K562 (cell line): ENCODE data around the gene CRAMP1. TPM values are rescaled to one million over a fixed set of nuclear protein-coding genes. Genes with fewer than 3 reads are reported as not detected.

Source experiments
- ATAC-seq: fragments of 200-7000 bp; cut with Tn5 transposase; 3 replicates; pipeline ENCODE4 v1.9.1; 2020; ENCODE audit warnings: moderate library complexity
- BruUV-seq: library from RNA; stranded (reverse); fragments of 400-500 nt; replicated peaks from 2 replicates; lab custom pipeline; 2021; lab: Mats Ljungman, UMichigan
- CTCF ChIA-PET: fragments of 300-600 bp; formaldehyde crosslinking; extraction: SDS; loops from one replicate; lab custom pipeline; 2021; ENCODE audit warnings: low intra/inter-chr PET ratio; lab: Yijun Ruan, JAX
- POLR2A ChIA-PET: fragments of 300-600, 350-650 bp; sonication (Branson Sonifier 250); formaldehyde crosslinking; extraction: SDS; loops from one replicate; lab custom pipeline; 2021; ENCODE audit warnings: antibody characterized with exemption, inconsistent platforms; lab: Yijun Ruan, JAX
- DNase-seq, 4 experiments: peaks; one replicate each; pipeline versions ENCODE4 v3.0.0 to v3.0.0-alpha.2; 2011 to 2018; ENCODE audit warnings: low spot score in 3 of 4, mixed read lengths in 3 of 4; ENCODE audit errors: extremely low read depth in 1 of 4
- FAIRE-seq: peaks from 2 replicates; lab custom pipeline; 2011; peaks lifted over from hg19 to GRCh38; lab: Jason Lieb, UNC
- H2AFZ ChIP-seq: 2 replicates; pipeline ENCODE4 v1.6.0; 2011; ENCODE audit warnings: low read depth, low read length, control low read depth, inconsistent platforms
- H3K27ac ChIP-seq: fragments of 200-600 bp; 3 replicates; pipeline ENCODE4 v1.8.0; 2011; ENCODE audit warnings: low read depth, mild to moderate bottlenecking, control low read depth, inconsistent platforms, low read length, moderate library complexity, mixed read lengths; ENCODE audit errors: extremely low read depth
- H3K27me3 ChIP-seq, 2 experiments: fragments of 300-600 bp in 1 of 2; 2 replicates in 1 of 2; 3 replicates in 1 of 2; pipeline versions ENCODE4 v1.6.0 to v1.8.0; 2011; ENCODE audit warnings: inconsistent platforms in 2 of 2, low read length in 2 of 2, mild to moderate bottlenecking in 1 of 2, mixed read lengths in 1 of 2, moderate library complexity in 1 of 2; ENCODE audit not compliant: control insufficient read depth in 2 of 2, insufficient read depth in 2 of 2
- H3K36me3 ChIP-seq: fragments of 300-600 bp; 3 replicates; pipeline ENCODE4 v1.8.0; 2011; ENCODE audit warnings: mild to moderate bottlenecking, low read length, inconsistent platforms; ENCODE audit not compliant: control insufficient read depth, insufficient read depth
- H3K4me1 ChIP-seq, 2 experiments: fragments of 200-600 bp in 1 of 2; replicated peaks in 1 of 2; 2 replicates in 1 of 2; 3 replicates in 1 of 2; pipeline versions ENCODE4 v1.5.1 to v1.8.0; 2011; ENCODE audit warnings: inconsistent platforms in 2 of 2, low read length in 2 of 2, mild to moderate bottlenecking in 1 of 2, mixed read lengths in 1 of 2, moderate library complexity in 1 of 2; ENCODE audit not compliant: control insufficient read depth in 2 of 2, insufficient read depth in 2 of 2
- H3K4me2 ChIP-seq: 2 replicates; pipeline ENCODE4 v1.6.1; 2011; ENCODE audit warnings: low read length, control low read depth, inconsistent platforms, mixed read lengths; ENCODE audit not compliant: insufficient read depth
- H3K4me3 ChIP-seq: fragments of 200-600 bp; sonication (generic), shearing (Covaris generic); 2 replicates; pipeline ENCODE4 v1.5.1; 2016; ENCODE audit warnings: control low read depth, inconsistent platforms
- H3K79me2 ChIP-seq: fragments of 200-600 bp; 3 replicates; pipeline ENCODE4 v1.8.0; 2011; ENCODE audit warnings: low read length, inconsistent platforms; ENCODE audit not compliant: control insufficient read depth, insufficient read depth
- H3K9ac ChIP-seq, 2 experiments: 2 replicates each; pipeline versions ENCODE4 v1.6.0 to v1.6.1; 2011; ENCODE audit warnings: low read depth in 2 of 2, low read length in 2 of 2, control low read depth in 1 of 2, inconsistent platforms in 1 of 2, mild to moderate bottlenecking in 1 of 2, mixed read lengths in 1 of 2; ENCODE audit not compliant: insufficient read depth in 1 of 2
- H3K9me1 ChIP-seq: one replicate; pipeline ENCODE4 v1.6.0; 2011; ENCODE audit warnings: inconsistent platforms, mild to moderate bottlenecking, low read length, moderate library complexity; ENCODE audit not compliant: control insufficient read depth, insufficient read depth
- H3K9me3 ChIP-seq: replicated peaks from 2 replicates; pipeline ENCODE4 v1.5.1; 2011; ENCODE audit warnings: low read depth, low read length, inconsistent platforms; ENCODE audit not compliant: control insufficient read depth, insufficient read depth
- H4K20me1 ChIP-seq: replicated peaks from 2 replicates; pipeline ENCODE4 v1.6.1; 2011; ENCODE audit warnings: low read length, inconsistent platforms, mixed read lengths; ENCODE audit not compliant: control insufficient read depth, insufficient read depth
- BCOR ChIP-seq: fragments of 450-650 bp; IDR thresholded peaks from 2 replicates; pipeline ENCODE4 v1.6.1; 2016
- CXXC5 ChIP-seq: fragments of 250-450 bp; sonication (Bioruptor Pico); IDR thresholded peaks from 2 replicates; pipeline ENCODE4 v1.8.0; 2022; ENCODE audit warnings: inconsistent platforms, mild to moderate bottlenecking, moderate library complexity
- KAT8 ChIP-seq: fragments of 450-650 bp; IDR thresholded peaks from 2 replicates; pipeline ENCODE4 v1.6.1; 2016; ENCODE audit warnings: low read depth, mild to moderate bottlenecking
- KDM5B ChIP-seq: fragments of 200-600 bp; sonication (generic); IDR thresholded peaks from 2 replicates; pipeline ENCODE4 v1.6.1; 2012; ENCODE audit warnings: low read depth, mild to moderate bottlenecking, moderate library complexity, low read length, control low read depth, inconsistent platforms; ENCODE audit not compliant: insufficient replicate concordance
- KLF13 ChIP-seq: fragments of 450-650 bp; IDR thresholded peaks from 2 replicates; pipeline ENCODE4 v1.6.1; 2016; ENCODE audit warnings: missing genetic modification characterization, low read depth, mild to moderate bottlenecking, missing compliant biosample characterization, moderate library complexity, borderline replicate concordance
- KLF16 ChIP-seq: IDR thresholded peaks from 2 replicates; pipeline ENCODE4 v1.6.1; 2016; ENCODE audit warnings: antibody characterized with exemption
- MED1 ChIP-seq: sonication (generic); formaldehyde crosslinking; IDR thresholded peaks from 2 replicates; pipeline ENCODE4 v1.8.1; 2023; ENCODE audit warnings: missing genetic modification reagents, borderline replicate concordance
- MEIS2 ChIP-seq: fragments of 450-650 bp; IDR thresholded peaks from 2 replicates; pipeline ENCODE4 v1.6.1; 2014; ENCODE audit warnings: mild to moderate bottlenecking; ENCODE audit not compliant: partially characterized antibody
- MLX ChIP-seq, 2 experiments: fragments of 450-650 bp in 1 of 2; sonication (generic) in 1 of 2; formaldehyde crosslinking; conservative IDR thresholded peaks; 2 replicates each; pipeline versions ENCODE4 v1.4.0 to v1.8.1; 2020 to 2022; ENCODE audit warnings: mild to moderate bottlenecking in 1 of 2, missing genetic modification reagents in 1 of 2
- MTF1 ChIP-seq: fragments of 250-450 bp; sonication (Bioruptor Pico); IDR thresholded peaks from 2 replicates; pipeline ENCODE4 v1.9.0; 2021; ENCODE audit warnings: moderate library complexity, mild to moderate bottlenecking, inconsistent platforms, borderline replicate concordance
- NFE2 ChIP-seq: IDR thresholded peaks from 2 replicates; pipeline ENCODE4 v1.6.1; 2014; ENCODE audit warnings: antibody characterized with exemption, low read depth
- TOE1 ChIP-seq, 2 experiments: fragments of 450-650 bp in 1 of 2; sonication (generic) in 1 of 2; formaldehyde crosslinking in 1 of 2; IDR thresholded peaks; 2 replicates each; pipeline versions ENCODE4 v1.7.1 to v1.8.0; 2016 to 2022; ENCODE audit warnings: borderline replicate concordance in 2 of 2, mild to moderate bottlenecking in 2 of 2, antibody characterized with exemption in 1 of 2, inconsistent platforms in 1 of 2, low read depth in 1 of 2, missing genetic modification reagents in 1 of 2, moderate library complexity in 1 of 2
- U2AF2 ChIP-seq: fragments of 200-400 bp; formaldehyde crosslinking; optimal IDR thresholded peaks from 2 replicates; pipeline ENCODE3; 2017; ENCODE audit warnings: low read depth, mild to moderate bottlenecking, low read length
- ZEB2 ChIP-seq: fragments of 450-650 bp; IDR thresholded peaks from 2 replicates; pipeline ENCODE4 v1.6.1; 2016
- ZNF445 ChIP-seq: fragments of 250-450 bp; sonication (Bioruptor Pico); IDR thresholded peaks from 2 replicates; pipeline ENCODE4 v1.4.0; 2020; ENCODE audit warnings: low read depth, mild to moderate bottlenecking, moderate library complexity
- WGBS: fragments of 100-300 bp; shearing (Covaris generic); methylation state at CpG from one replicate; pipeline ENCODE4 v1.1.6; 2016; ENCODE audit warnings: low coverage, mixed read lengths; ENCODE audit not compliant: insufficient coverage; ENCODE audit errors: missing lambda C conversion rate; 5-methylcytosine and 5-hydroxymethylcytosine counted together
- in situ Hi-C: fragments of 300-500 bp; cut with MboI; formaldehyde crosslinking; loops from 4 replicates; pipeline ENCODE4 v1.15.0; 2018; ENCODE audit warnings: inconsistent platforms, mixed read lengths
- intact Hi-C: fragments of 100-400 bp; cut with micrococcal nuclease; formaldehyde crosslinking; loops from 2 replicates; pipeline ENCODE4 v1.14.2; 2022
- polyA plus RNA-seq, 8 experiments: library from polyadenylated mRNA; depleted of rRNA in 4 of 8; stranded (reverse) in 5 of 8; unstranded in 3 of 8; fragments of >200 nt; fragmentation: Nextera tagmentation in 2 of 8; fragmentation: Illumina TruSeq in 1 of 8; extraction: Ambion mirVana in 2 of 8; extraction: Trizol in 1 of 8; gene quantifications; 2 replicates each; pipeline versions ENCODE4 v1.2.1 to v1.2.3, GENCODE V29; 2011 to 2014; ENCODE audit warnings: inconsistent platforms in 1 of 8, missing spikeins in 1 of 8
- total RNA-seq, 7 experiments: library from RNA; depleted of rRNA in 6 of 7; stranded (reverse); fragments of >200 nt in 6 of 7; fragmentation: Illumina TruSeq in 2 of 7; extraction: Trizol in 2 of 7; gene quantifications; 2 replicates each; pipeline versions ENCODE4 v1.2.1 to v1.2.3, GENCODE V29; 2011 to 2021; ENCODE audit warnings: low replicate concordance in 1 of 7
- TF ChIP-seq, protein P1 (sequence below): fragments of 450-650 bp; IDR thresholded peaks from 2 replicates; pipeline ENCODE4 v1.6.1; 2014; ENCODE audit warnings: low read depth, mild to moderate bottlenecking, moderate library complexity, borderline replicate concordance

The CRAMP1 gene
- total and polyA plus RNA-seq, 9 of the 15 experiments (the other 6 are each of a cell fraction or from before 2014, with no cell fraction given) = 0.52 to 20.8 (median 7.5) TPM

DNA sequence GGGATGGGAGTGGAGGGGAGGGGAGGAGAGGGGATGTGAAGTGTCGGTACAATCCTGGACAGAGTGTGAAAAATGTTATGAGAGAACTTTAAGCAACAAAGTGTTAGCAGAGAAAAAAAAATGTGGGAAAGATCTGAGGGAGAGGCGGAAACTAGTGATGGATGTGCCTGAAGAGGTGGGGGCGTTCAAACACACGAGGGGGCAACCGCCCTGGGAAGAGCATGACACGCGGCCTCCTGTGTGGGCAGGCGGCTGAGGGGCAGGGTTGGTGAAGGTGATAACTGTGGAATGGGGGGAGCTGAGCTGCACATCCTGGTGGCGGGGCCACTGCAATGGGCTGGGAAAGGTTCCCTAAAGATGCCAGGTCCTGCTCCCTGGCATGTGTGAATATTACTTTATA lies 30.4 kb upstream of the CRAMP1 start:
- ATAC-seq (no peak), DNase-seq (no peak), FAIRE-seq (no peak)
- H3K9ac ChIP-seq = no peak overlapping the region
- H2AFZ ChIP-seq = no peak overlapping the region
- no peaks in the 10 kb centered on the region for H3K9me1 ChIP-seq
- H3K4me3 ChIP-seq = no peak overlapping the region
- H3K27me3 ChIP-seq = no peaks in the 10 kb centered on the region
- peaks cover 0 to 8% of the 10 kb centered on the region in 2 experiments; a peak in 1 of 5 replicates for H3K4me1 ChIP-seq
- H3K27ac ChIP-seq = no peak overlapping the region
- no peaks in the 10 kb centered on the region for H3K36me3 ChIP-seq
- ChIA-PET CTCF (no interaction called here), POLR2A (no interaction called here)
- in situ Hi-C loops = no loop called here
- H3K9me3 ChIP-seq = no peaks in the 10 kb centered on the region
- H4K20me1 ChIP-seq = no peaks in the 10 kb centered on the region
- no peak overlapping the region for H3K4me2 ChIP-seq
- WGBS = 70% methylated on average over 7 of the region's 9 CpGs
- no peak for TF ChIP-seq KAT8
- no peak for TF ChIP-seq BCOR
- no peak for TF ChIP-seq KDM5B
- no peak for TF ChIP-seq NFE2
- TF ChIP-seq MED1 (CRISPR knock-in tag) = no peak
- no peak for TF ChIP-seq ZEB2
- no peak for TF ChIP-seq KLF13 (tag)
- no peak for TF ChIP-seq MTF1 (CRISPR knock-in tag)
- no peak for TF ChIP-seq MEIS2
- no peak for TF ChIP-seq MLX (CRISPR knock-in tag; conservative IDR thresholded peaks at IDR 0.05)
- no peak for TF ChIP-seq TOE1 (IDR thresholded peaks at IDR 0.05; ENCODE audit: borderline replicate concordance)
- TF ChIP-seq TOE1 (CRISPR knock-in tag; IDR thresholded peaks at IDR 0.05; ENCODE audit: borderline replicate concordance, low read depth) = no peak
- TF ChIP-seq CXXC5 (CRISPR knock-in tag) = no peak
- no peak for TF ChIP-seq KLF16
- TF ChIP-seq, protein P1, sequence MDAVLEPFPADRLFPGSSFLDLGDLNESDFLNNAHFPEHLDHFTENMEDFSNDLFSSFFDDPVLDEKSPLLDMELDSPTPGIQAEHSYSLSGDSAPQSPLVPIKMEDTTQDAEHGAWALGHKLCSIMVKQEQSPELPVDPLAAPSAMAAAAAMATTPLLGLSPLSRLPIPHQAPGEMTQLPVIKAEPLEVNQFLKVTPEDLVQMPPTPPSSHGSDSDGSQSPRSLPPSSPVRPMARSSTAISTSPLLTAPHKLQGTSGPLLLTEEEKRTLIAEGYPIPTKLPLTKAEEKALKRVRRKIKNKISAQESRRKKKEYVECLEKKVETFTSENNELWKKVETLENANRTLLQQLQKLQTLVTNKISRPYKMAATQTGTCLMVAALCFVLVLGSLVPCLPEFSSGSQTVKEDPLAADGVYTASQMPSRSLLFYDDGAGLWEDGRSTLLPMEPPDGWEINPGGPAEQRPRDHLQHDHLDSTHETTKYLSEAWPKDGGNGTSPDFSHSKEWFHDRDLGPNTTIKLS = no peak
- TF ChIP-seq U2AF2 = no peak
- TF ChIP-seq ZNF445 (CRISPR knock-in tag) = no peak
- BruUV-seq = no TSS peak
- no peaks in the 10 kb centered on the region for H3K79me2 ChIP-seq
- intact Hi-C loops = no loop called here
